DOHH2 (cell line): ENCODE measurements around the gene MATK.

Experiments
- H3F3A ChIP-seq: fragments of 200-600 bp; sonication (generic), shearing (Covaris generic); 2 replicates; pipeline ENCODE4 v1.6.0; 2016; ENCODE audit warnings: antibody characterized with exemption, mild to moderate bottlenecking; ENCODE audit not compliant: control insufficient read depth, insufficient read depth
- H3K27ac ChIP-seq: fragments of 200-600 bp; sonication (generic); 2 replicates; pipeline ENCODE4 v1.5.1; 2014; ENCODE audit warnings: low read depth, mild to moderate bottlenecking, low read length, moderate library complexity
- H3K27me3 ChIP-seq: fragments of 200-600 bp; sonication (generic); 2 replicates; pipeline ENCODE4 v1.6.1; 2014; ENCODE audit warnings: mild to moderate bottlenecking, low read length, mixed read lengths; ENCODE audit not compliant: control insufficient read depth
- H3K36me3 ChIP-seq: fragments of 200-600 bp; sonication (generic); 2 replicates; pipeline ENCODE4 v1.6.1; 2014; ENCODE audit warnings: mild to moderate bottlenecking, low read length, moderate library complexity, mixed read lengths; ENCODE audit not compliant: control insufficient read depth
- H3K4me1 ChIP-seq: fragments of 200-600 bp; sonication (generic); 2 replicates; pipeline ENCODE4 v1.6.1; 2014; ENCODE audit warnings: mild to moderate bottlenecking, low read length, mixed read lengths; ENCODE audit not compliant: control insufficient read depth
- H3K4me2 ChIP-seq: fragments of 200-600 bp; sonication (generic); 2 replicates; pipeline ENCODE4 v1.6.0; 2014; ENCODE audit warnings: mild to moderate bottlenecking, low read length, moderate library complexity
- H3K4me3 ChIP-seq: fragments of 200-600 bp; sonication (generic); 2 replicates; pipeline ENCODE4 v1.5.1; 2014; ENCODE audit warnings: mild to moderate bottlenecking, low read length, mixed read lengths
- H3K79me2 ChIP-seq: fragments of 200-600 bp; sonication (generic); 2 replicates; pipeline ENCODE4 v1.6.1; 2014; ENCODE audit warnings: mild to moderate bottlenecking, low read length, mixed read lengths; ENCODE audit not compliant: control insufficient read depth
- H3K9me2 ChIP-seq: fragments of 200-600 bp; sonication (generic); replicated peaks from 2 replicates; pipeline ENCODE4 v1.6.1; 2014; ENCODE audit warnings: mild to moderate bottlenecking, low read length, mixed read lengths; ENCODE audit not compliant: control insufficient read depth
- H3K9me3 ChIP-seq: fragments of 200-600 bp; sonication (generic); 2 replicates; pipeline ENCODE4 v1.6.1; 2014; ENCODE audit warnings: antibody characterized with exemption, low read length, mixed read lengths; ENCODE audit not compliant: control insufficient read depth, insufficient read depth
- H4K20me1 ChIP-seq: fragments of 200-600 bp; sonication (generic); 2 replicates; pipeline ENCODE4 v1.6.0; 2014; ENCODE audit warnings: low read depth, mild to moderate bottlenecking, antibody characterized with exemption, low read length, moderate library complexity; ENCODE audit not compliant: control insufficient read depth, insufficient read depth
- EZH2phosphoT487 ChIP-seq: fragments of 200-600 bp; sonication (generic); IDR thresholded peaks from 2 replicates; pipeline ENCODE4 v1.6.1; 2017; ENCODE audit warnings: borderline replicate concordance, mild to moderate bottlenecking, antibody characterized with exemption, low read length, moderate library complexity, mixed read lengths
- TF ChIP-seq, protein P1 (sequence below): fragments of 200-600 bp; sonication (generic); IDR thresholded peaks from one replicate; pipeline ENCODE4 v1.5.1; 2014; ENCODE audit warnings: antibody characterized with exemption, mild to moderate bottlenecking, low read depth, low read length; ENCODE audit not compliant: poor library complexity, severe bottlenecking

The MATK gene

GRCh38 chr19:3833578-3834348 is 47.6 kb upstream of the MATK start:
- H3K9me2 ChIP-seq, result no peaks in the 10 kb centered on the region
- no peak overlapping the region for H3K4me3 ChIP-seq
- H3K79me2 ChIP-seq, result no peaks in the 10 kb centered on the region
- no peaks in the 10 kb centered on the region for H3K36me3 ChIP-seq
- peaks cover 4% of the 10 kb centered on the region; the same call in 1 of the 2 replicates for H3F3A ChIP-seq
- TF ChIP-seq EZH2phosphoT487, result no peak
- TF ChIP-seq, protein P1, sequence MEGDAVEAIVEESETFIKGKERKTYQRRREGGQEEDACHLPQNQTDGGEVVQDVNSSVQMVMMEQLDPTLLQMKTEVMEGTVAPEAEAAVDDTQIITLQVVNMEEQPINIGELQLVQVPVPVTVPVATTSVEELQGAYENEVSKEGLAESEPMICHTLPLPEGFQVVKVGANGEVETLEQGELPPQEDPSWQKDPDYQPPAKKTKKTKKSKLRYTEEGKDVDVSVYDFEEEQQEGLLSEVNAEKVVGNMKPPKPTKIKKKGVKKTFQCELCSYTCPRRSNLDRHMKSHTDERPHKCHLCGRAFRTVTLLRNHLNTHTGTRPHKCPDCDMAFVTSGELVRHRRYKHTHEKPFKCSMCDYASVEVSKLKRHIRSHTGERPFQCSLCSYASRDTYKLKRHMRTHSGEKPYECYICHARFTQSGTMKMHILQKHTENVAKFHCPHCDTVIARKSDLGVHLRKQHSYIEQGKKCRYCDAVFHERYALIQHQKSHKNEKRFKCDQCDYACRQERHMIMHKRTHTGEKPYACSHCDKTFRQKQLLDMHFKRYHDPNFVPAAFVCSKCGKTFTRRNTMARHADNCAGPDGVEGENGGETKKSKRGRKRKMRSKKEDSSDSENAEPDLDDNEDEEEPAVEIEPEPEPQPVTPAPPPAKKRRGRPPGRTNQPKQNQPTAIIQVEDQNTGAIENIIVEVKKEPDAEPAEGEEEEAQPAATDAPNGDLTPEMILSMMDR, result no peak
- no peaks in the 10 kb centered on the region for H4K20me1 ChIP-seq
- H3K4me2 ChIP-seq, result no peak overlapping the region
- no peak overlapping the region for H3K27ac ChIP-seq
- H3K27me3 ChIP-seq, result no peaks in the 10 kb centered on the region
- no peaks in the 10 kb centered on the region for H3K4me1 ChIP-seq
- peaks cover 12% of the 10 kb centered on the region; the same call in 1 of the 2 replicates for H3K9me3 ChIP-seq

DNA sequence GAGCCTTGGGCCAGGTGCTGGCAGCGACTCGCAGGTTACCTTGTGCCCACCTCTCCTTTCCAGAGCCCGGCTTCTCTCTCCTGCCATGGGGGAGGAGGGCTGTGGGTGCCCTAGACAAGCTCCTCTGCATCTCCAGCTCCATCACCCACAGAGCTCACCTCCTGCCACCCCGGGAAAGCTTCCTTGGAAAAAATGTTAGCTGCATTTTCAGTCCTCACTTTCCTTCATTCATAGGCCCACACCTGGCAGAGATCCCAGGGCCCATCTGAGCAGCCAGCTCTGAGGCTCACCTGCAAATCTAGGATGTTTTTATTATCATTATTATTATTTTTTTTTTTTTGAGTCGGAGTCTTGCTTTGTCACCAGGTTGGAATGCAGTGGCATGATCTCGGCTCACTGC is 45.8 kb upstream of the MATK start:
- TF ChIP-seq, protein P1, result no peak
- no peak for TF ChIP-seq EZH2phosphoT487
- no peaks in the 10 kb centered on the region for H3K9me3 ChIP-seq
- H3F3A ChIP-seq, result no peaks in the 10 kb centered on the region
- no peaks in the 10 kb centered on the region for H3K36me3 ChIP-seq
- no peaks in the 10 kb centered on the region for H3K27me3 ChIP-seq
- no peak overlapping the region for H3K4me2 ChIP-seq
- H3K79me2 ChIP-seq, result no peaks in the 10 kb centered on the region
- no peaks in the 10 kb centered on the region for H3K4me1 ChIP-seq
- no peaks in the 10 kb centered on the region for H3K9me2 ChIP-seq
- H4K20me1 ChIP-seq, result no peaks in the 10 kb centered on the region
- no peak overlapping the region for H3K4me3 ChIP-seq
- H3K27ac ChIP-seq, result no peak overlapping the region

DNA sequence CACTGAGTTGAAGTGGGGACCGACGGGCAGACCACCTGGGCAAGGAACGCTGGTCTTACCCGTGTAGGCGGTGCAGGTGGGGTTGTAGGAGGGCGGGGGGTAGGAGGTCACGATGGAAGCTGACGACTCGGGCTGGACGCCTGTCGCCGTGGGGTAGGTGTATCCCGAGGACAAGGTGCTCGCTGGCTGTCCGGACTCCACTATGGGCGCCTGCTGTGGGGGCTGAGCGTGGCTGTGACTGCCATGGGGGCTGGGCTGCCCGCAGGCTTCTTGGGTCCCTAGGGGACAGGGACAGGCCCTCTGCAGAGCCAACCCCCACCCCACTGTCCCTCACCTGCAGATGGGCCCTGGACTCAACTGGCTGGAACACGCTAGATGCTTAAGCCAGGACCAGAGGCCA is 45.4 kb upstream of the MATK start:
- no peak overlapping the region for H3K4me2 ChIP-seq
- no peaks in the 10 kb centered on the region for H3K9me2 ChIP-seq
- H3K27me3 ChIP-seq, result no peaks in the 10 kb centered on the region
- H3K27ac ChIP-seq, result no peak overlapping the region
- no peak overlapping the region for H3K4me3 ChIP-seq
- no peak for TF ChIP-seq EZH2phosphoT487
- TF ChIP-seq, protein P1, result no peak
- H3K9me3 ChIP-seq, result no peaks in the 10 kb centered on the region
- H3K36me3 ChIP-seq, result no peaks in the 10 kb centered on the region
- H3F3A ChIP-seq, result no peaks in the 10 kb centered on the region
- H4K20me1 ChIP-seq, result no peaks in the 10 kb centered on the region
- H3K4me1 ChIP-seq, result no peaks in the 10 kb centered on the region
- no peaks in the 10 kb centered on the region for H3K79me2 ChIP-seq
